ENCODE results near the gene KRT9.

GRCh38 chr17:41575336-41575735 is 3.5 kb upstream of the KRT9 start:
- TF ChIP-seq POLR2A (IDR thresholded peaks at IDR 0.05) (no peak), CTCF (IDR thresholded peaks at IDR 0.05) (no peak)
